H9 (cell line): ENCODE data around the gene TMPRSS7. TPM values are rescaled to one million over a fixed set of nuclear protein-coding genes. Genes with fewer than 3 reads are reported as not detected.

Source experiments
- DNase-seq: peaks from one replicate; pipeline ENCODE4 v3.0.0-alpha.2; 2017
- H2AFZ ChIP-seq: one replicate; pipeline ENCODE4 v1.6.1; 2013; ENCODE audit warnings: mild to moderate bottlenecking, low read length, control low read depth, moderate library complexity
- H2AK5ac ChIP-seq: 2 replicates; pipeline ENCODE4 v1.6.1; 2013; ENCODE audit warnings: low read length, control low read depth, mixed read lengths; ENCODE audit not compliant: insufficient read length
- H2BK120ac ChIP-seq: one replicate; pipeline ENCODE4 v1.6.1; 2013; ENCODE audit warnings: low read depth, mild to moderate bottlenecking, low read length, control low read depth, inconsistent platforms; ENCODE audit not compliant: poor library complexity, severe bottlenecking
- H2BK12ac ChIP-seq: 2 replicates; pipeline ENCODE4 v1.6.1; 2013; ENCODE audit warnings: low read length, control low read depth, mixed read lengths, low read depth; ENCODE audit not compliant: insufficient read length
- H2BK15ac ChIP-seq: 2 replicates; pipeline ENCODE4 v1.6.1; 2013; ENCODE audit warnings: low read depth, low read length, control low read depth
- H2BK20ac ChIP-seq: one replicate; pipeline ENCODE4 v1.6.1; 2013; ENCODE audit warnings: low read depth, mild to moderate bottlenecking, low read length, control low read depth, inconsistent platforms; ENCODE audit not compliant: poor library complexity, severe bottlenecking
- H2BK5ac ChIP-seq: 2 replicates; pipeline ENCODE4 v1.6.1; 2013; ENCODE audit warnings: low read length, control low read depth, mixed read lengths; ENCODE audit not compliant: insufficient read length
- H3K14ac ChIP-seq: 2 replicates; pipeline ENCODE4 v1.6.1; 2013; ENCODE audit warnings: low read length, control low read depth; ENCODE audit not compliant: insufficient read depth
- H3K18ac ChIP-seq: 2 replicates; pipeline ENCODE4 v1.6.1; 2013; ENCODE audit warnings: low read depth, mild to moderate bottlenecking, mixed read lengths, low read length, control low read depth; ENCODE audit not compliant: insufficient read length
- H3K23ac ChIP-seq: 2 replicates; pipeline ENCODE4 v1.6.1; 2013; ENCODE audit warnings: low read length, control low read depth, mixed read lengths, low read depth; ENCODE audit not compliant: insufficient read length
- H3K23me2 ChIP-seq: 2 replicates; pipeline ENCODE4 v1.6.1; 2013; ENCODE audit warnings: low read depth, mild to moderate bottlenecking, mixed read lengths, low read length, control low read depth; ENCODE audit not compliant: insufficient read length, poor library complexity, severe bottlenecking
- H3K27ac ChIP-seq: 2 replicates; pipeline ENCODE4 v1.5.1; 2013; ENCODE audit warnings: low read length, control low read depth, mixed read lengths, low read depth; ENCODE audit not compliant: insufficient read length
- H3K27me3 ChIP-seq: 2 replicates; pipeline ENCODE4 v1.6.1; 2013; ENCODE audit warnings: low read length, control low read depth, inconsistent platforms; ENCODE audit not compliant: insufficient read depth
- H3K4ac ChIP-seq: 2 replicates; pipeline ENCODE4 v1.6.1; 2013; ENCODE audit warnings: low read depth, mild to moderate bottlenecking, control low read depth, inconsistent platforms, low read length, moderate library complexity
- H3K4me1 ChIP-seq: 2 replicates; pipeline ENCODE4 v1.6.1; 2013; ENCODE audit warnings: low read length, control low read depth, inconsistent platforms; ENCODE audit not compliant: insufficient read depth
- H3K4me2 ChIP-seq: 2 replicates; pipeline ENCODE4 v1.6.1; 2013; ENCODE audit warnings: low read length, control low read depth, mixed read lengths; ENCODE audit not compliant: insufficient read length, insufficient read depth
- H3K56ac ChIP-seq: 2 replicates; pipeline ENCODE4 v1.6.1; 2013; ENCODE audit warnings: low read depth, mild to moderate bottlenecking, mixed read lengths, low read length, control low read depth; ENCODE audit not compliant: insufficient read length
- H3K79me1 ChIP-seq: 2 replicates; pipeline ENCODE4 v1.6.1; 2013; ENCODE audit warnings: low read depth, mild to moderate bottlenecking, moderate library complexity, low read length, control low read depth, inconsistent platforms; ENCODE audit not compliant: insufficient read depth, poor library complexity, severe bottlenecking
- H3K79me2 ChIP-seq: 2 replicates; pipeline ENCODE4 v1.6.1; 2013; ENCODE audit warnings: low read length, control low read depth, inconsistent platforms; ENCODE audit not compliant: insufficient read depth
- H3K9ac ChIP-seq: 2 replicates; pipeline ENCODE4 v1.6.1; 2013; ENCODE audit warnings: low read length, control low read depth, mixed read lengths; ENCODE audit not compliant: insufficient read length; ENCODE audit errors: extremely low read depth
- H3K9me3 ChIP-seq: one replicate; pipeline ENCODE4 v1.6.1; 2013; ENCODE audit warnings: low read depth, low read length, inconsistent platforms; ENCODE audit not compliant: control insufficient read depth
- H3T11ph ChIP-seq: one replicate; pipeline ENCODE4 v1.6.1; 2013; ENCODE audit warnings: mild to moderate bottlenecking, low read length, control low read depth, inconsistent platforms
- H4K20me1 ChIP-seq: one replicate; pipeline ENCODE4 v1.6.1; 2013; ENCODE audit not compliant: control insufficient read depth, insufficient read length, insufficient read depth
- H4K5ac ChIP-seq: 2 replicates; pipeline ENCODE4 v1.6.1; 2013; ENCODE audit warnings: low read depth, mild to moderate bottlenecking, mixed read lengths, low read length, control low read depth; ENCODE audit not compliant: insufficient read length
- H4K8ac ChIP-seq: replicated peaks from 2 replicates; pipeline ENCODE4 v1.6.1; 2013; ENCODE audit warnings: low read length, control low read depth, mixed read lengths, low read depth; ENCODE audit not compliant: insufficient read length
- H4K91ac ChIP-seq: 2 replicates; pipeline ENCODE4 v1.6.1; 2013; ENCODE audit warnings: low read depth, mild to moderate bottlenecking, moderate library complexity, mixed read lengths, low read length, control low read depth; ENCODE audit not compliant: insufficient read length
- H3K27ac Mint-ChIP-seq, 3 experiments: 2 replicates in 2 of 3; 3 replicates in 1 of 3; pipeline ENCODE4 v1.8.0; 2020 to 2021; ENCODE audit warnings: mixed read lengths in 3 of 3, mild to moderate bottlenecking in 1 of 3, moderate library complexity in 1 of 3
- H3K27me3 Mint-ChIP-seq: 2 replicates; pipeline ENCODE4 v1.8.0; 2021; ENCODE audit warnings: low read depth, mild to moderate bottlenecking, moderate library complexity, mixed read lengths
- H3K36me3 Mint-ChIP-seq, 3 experiments: 2 replicates in 2 of 3; 3 replicates in 1 of 3; pipeline ENCODE4 v1.8.0; 2020 to 2021; ENCODE audit warnings: low read depth in 3 of 3, mixed read lengths in 3 of 3; ENCODE audit not compliant: insufficient read depth in 1 of 3
- H3K4me1 Mint-ChIP-seq, 2 experiments: 2 replicates each; pipeline ENCODE4 v1.8.0; 2020; ENCODE audit warnings: mixed read lengths in 2 of 2
- H3K4me3 Mint-ChIP-seq, 2 experiments: 2 replicates in 1 of 2; 3 replicates in 1 of 2; pipeline ENCODE4 v1.8.0; 2020 to 2021; ENCODE audit warnings: mild to moderate bottlenecking in 2 of 2, mixed read lengths in 2 of 2, moderate library complexity in 1 of 2
- H3K9me3 Mint-ChIP-seq, 2 experiments: 2 replicates in 1 of 2; 3 replicates in 1 of 2; pipeline ENCODE4 v1.8.0; 2020; ENCODE audit warnings: mild to moderate bottlenecking in 2 of 2, mixed read lengths in 2 of 2, moderate library complexity in 1 of 2
- WGBS: extraction: QIAGEN DNeasy Blood & Tissue Kit; methylation state at CpG from one replicate; pipeline ENCODE4 v1.1.7; 2013; ENCODE audit warnings: missing lambda C conversion rate, low lambda C conversion rate, mixed read lengths; ENCODE audit not compliant: insufficient read length; ENCODE audit errors: extremely low coverage; 5-methylcytosine and 5-hydroxymethylcytosine counted together
- total RNA-seq: library from RNA; stranded (reverse); gene quantifications from 2 replicates; pipeline ENCODE4 v1.2.1, GENCODE V29; 2021
- TF ChIP-seq, protein P1 (sequence below): fragments of 200-600 bp; sonication (generic); conservative IDR thresholded peaks from 3 replicates; pipeline ENCODE4 v1.8.0; 2021; ENCODE audit warnings: antibody characterized with exemption, mild to moderate bottlenecking

TMPRSS7 gene
- total RNA-seq, 1 experiment from 2014 or later, result not detected

DNA sequence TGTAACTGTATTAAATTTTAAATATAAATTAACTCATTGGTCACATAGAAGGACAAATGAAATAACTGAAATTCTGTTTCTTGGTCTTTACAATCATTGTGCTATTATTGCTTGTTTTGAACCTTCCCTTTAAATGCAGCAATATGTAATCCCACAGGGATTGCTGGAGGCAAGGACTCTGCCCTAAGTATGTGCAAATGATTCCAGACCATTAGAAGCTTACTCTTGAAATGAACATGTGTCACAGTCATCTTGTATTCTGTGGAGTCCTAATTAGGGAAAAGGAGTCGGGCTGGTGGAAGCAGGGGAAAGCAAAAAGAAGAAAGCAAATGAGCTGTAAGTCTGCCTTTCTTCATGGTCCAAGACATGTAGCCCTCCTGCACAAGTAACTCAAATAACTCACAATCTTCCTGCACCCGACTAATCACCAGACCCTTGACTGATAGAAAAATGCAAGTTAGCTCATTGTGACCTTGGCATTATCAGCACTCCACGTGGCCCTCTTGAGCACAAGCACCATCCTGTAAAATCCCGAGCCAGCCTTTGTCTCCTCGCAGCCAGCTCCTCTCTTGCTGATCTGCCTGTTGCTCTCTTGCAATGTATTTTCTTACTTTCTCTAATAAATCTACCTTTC is 2.3 kb upstream of the TMPRSS7 start:
- H4K8ac ChIP-seq, result no peak overlapping the region
- H4K20me1 ChIP-seq, result no peaks in the 10 kb centered on the region
- H3K23ac ChIP-seq, result no peak overlapping the region
- WGBS, result no CpG with 5 or more reads among the region's 5 CpGs
- H4K91ac ChIP-seq, result no peak overlapping the region
- DNase-seq, result no peak
- Mint-ChIP-seq H3K27me3 (no peaks in the 10 kb centered on the region), H3K4me1 (peaks cover 5 to 9% of the 10 kb centered on the region in 2 experiments; a peak in 3 of 4 replicates), H3K4me3 (no peak overlapping the region), H3K9me3 (peaks cover 27 to 29% of the 10 kb centered on the region in 2 experiments), H3K36me3 (peaks cover 12 to 22% (median 18%) of the 10 kb centered on the region in 3 experiments), H3K27ac (no peak overlapping the region)
- H2BK5ac ChIP-seq, result no peak overlapping the region
- H2BK12ac ChIP-seq, result no peak overlapping the region
- H3K9ac ChIP-seq, result no peak overlapping the region
- no peak overlapping the region for H3K18ac ChIP-seq
- H3K23me2 ChIP-seq, result no peaks in the 10 kb centered on the region
- H3K56ac ChIP-seq, result no peak overlapping the region
- H2AK5ac ChIP-seq, result no peak overlapping the region
- H3K4me1 ChIP-seq, result no peaks in the 10 kb centered on the region
- no peak overlapping the region for H3T11ph ChIP-seq
- no peak overlapping the region for H3K14ac ChIP-seq
- no peak overlapping the region for H2AFZ ChIP-seq
- H3K9me3 ChIP-seq, result no peaks in the 10 kb centered on the region
- TF ChIP-seq, protein P1, sequence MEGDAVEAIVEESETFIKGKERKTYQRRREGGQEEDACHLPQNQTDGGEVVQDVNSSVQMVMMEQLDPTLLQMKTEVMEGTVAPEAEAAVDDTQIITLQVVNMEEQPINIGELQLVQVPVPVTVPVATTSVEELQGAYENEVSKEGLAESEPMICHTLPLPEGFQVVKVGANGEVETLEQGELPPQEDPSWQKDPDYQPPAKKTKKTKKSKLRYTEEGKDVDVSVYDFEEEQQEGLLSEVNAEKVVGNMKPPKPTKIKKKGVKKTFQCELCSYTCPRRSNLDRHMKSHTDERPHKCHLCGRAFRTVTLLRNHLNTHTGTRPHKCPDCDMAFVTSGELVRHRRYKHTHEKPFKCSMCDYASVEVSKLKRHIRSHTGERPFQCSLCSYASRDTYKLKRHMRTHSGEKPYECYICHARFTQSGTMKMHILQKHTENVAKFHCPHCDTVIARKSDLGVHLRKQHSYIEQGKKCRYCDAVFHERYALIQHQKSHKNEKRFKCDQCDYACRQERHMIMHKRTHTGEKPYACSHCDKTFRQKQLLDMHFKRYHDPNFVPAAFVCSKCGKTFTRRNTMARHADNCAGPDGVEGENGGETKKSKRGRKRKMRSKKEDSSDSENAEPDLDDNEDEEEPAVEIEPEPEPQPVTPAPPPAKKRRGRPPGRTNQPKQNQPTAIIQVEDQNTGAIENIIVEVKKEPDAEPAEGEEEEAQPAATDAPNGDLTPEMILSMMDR, result no peak
- H2BK15ac ChIP-seq, result no peak overlapping the region
- no peaks in the 10 kb centered on the region for H3K27me3 ChIP-seq
- no peak overlapping the region for H3K27ac ChIP-seq
- no peak overlapping the region for H4K5ac ChIP-seq
- H2BK120ac ChIP-seq, result no peak overlapping the region
- no peaks in the 10 kb centered on the region for H3K79me2 ChIP-seq
- H3K79me1 ChIP-seq, result no peaks in the 10 kb centered on the region
- H3K4me2 ChIP-seq, result no peak overlapping the region
- no peak overlapping the region for H3K4ac ChIP-seq
- no peak overlapping the region for H2BK20ac ChIP-seq
